SK-N-SH (cell line): Measurements from ENCODE around the gene GYS1.

Experiments
- ELF1 ChIP-seq: IDR thresholded peaks from 2 replicates; pipeline ENCODE4 v1.4.0; 2012
- EP300 ChIP-seq, 2 experiments: IDR thresholded peaks; 2 replicates each; pipeline versions ENCODE4 v1.4.0 to v1.6.1; 2012; ENCODE audit warnings: borderline replicate concordance in 1 of 2, low read depth in 1 of 2, low read length in 1 of 2
- EZH2phosphoT487 ChIP-seq: fragments of 200-600 bp; sonication (generic); IDR thresholded peaks from 2 replicates; pipeline ENCODE4 v1.6.1; 2017; ENCODE audit warnings: low read depth, mixed run types, mild to moderate bottlenecking, antibody characterized with exemption, moderate library complexity, borderline replicate concordance
- FOXM1 ChIP-seq: IDR thresholded peaks from 2 replicates; pipeline ENCODE4 v1.4.0; 2012; ENCODE audit warnings: low read depth, mild to moderate bottlenecking
- POLR2AphosphoS5 ChIP-seq: IDR thresholded peaks from 2 replicates; pipeline ENCODE4 v1.6.1; 2012; ENCODE audit warnings: low read depth, low read length
- RCOR1 ChIP-seq: fragments of 150-350 bp; IDR thresholded peaks from 2 replicates; pipeline ENCODE4 v1.6.1; 2017; ENCODE audit warnings: antibody characterized with exemption, low read length
- SIN3A ChIP-seq: IDR thresholded peaks from 2 replicates; pipeline ENCODE4 v1.6.1; 2012; ENCODE audit warnings: low read depth, mild to moderate bottlenecking, low read length, moderate library complexity, borderline replicate concordance
- TAF1 ChIP-seq: IDR thresholded peaks from 2 replicates; pipeline ENCODE4 v1.6.1; 2012; ENCODE audit warnings: low read depth, mild to moderate bottlenecking, low read length, moderate library complexity, borderline replicate concordance
- TEAD4 ChIP-seq: IDR thresholded peaks from 2 replicates; pipeline ENCODE4 v1.4.0; 2012; ENCODE audit warnings: mild to moderate bottlenecking, borderline replicate concordance; ENCODE audit not compliant: insufficient read depth
- YY1 ChIP-seq: IDR thresholded peaks from 2 replicates; pipeline ENCODE4 v1.4.0; 2012; ENCODE audit warnings: low read depth, mild to moderate bottlenecking
- TF ChIP-seq, protein P1 (sequence below): fragments of 200-600 bp; sonication (generic); IDR thresholded peaks from 2 replicates; pipeline ENCODE4 v1.6.1; 2017; ENCODE audit warnings: antibody characterized with exemption, mild to moderate bottlenecking, moderate library complexity
- TF ChIP-seq, protein P2 (sequence below): IDR thresholded peaks from 2 replicates; pipeline ENCODE4 v1.4.0; 2012; ENCODE audit warnings: low read depth

DNA sequence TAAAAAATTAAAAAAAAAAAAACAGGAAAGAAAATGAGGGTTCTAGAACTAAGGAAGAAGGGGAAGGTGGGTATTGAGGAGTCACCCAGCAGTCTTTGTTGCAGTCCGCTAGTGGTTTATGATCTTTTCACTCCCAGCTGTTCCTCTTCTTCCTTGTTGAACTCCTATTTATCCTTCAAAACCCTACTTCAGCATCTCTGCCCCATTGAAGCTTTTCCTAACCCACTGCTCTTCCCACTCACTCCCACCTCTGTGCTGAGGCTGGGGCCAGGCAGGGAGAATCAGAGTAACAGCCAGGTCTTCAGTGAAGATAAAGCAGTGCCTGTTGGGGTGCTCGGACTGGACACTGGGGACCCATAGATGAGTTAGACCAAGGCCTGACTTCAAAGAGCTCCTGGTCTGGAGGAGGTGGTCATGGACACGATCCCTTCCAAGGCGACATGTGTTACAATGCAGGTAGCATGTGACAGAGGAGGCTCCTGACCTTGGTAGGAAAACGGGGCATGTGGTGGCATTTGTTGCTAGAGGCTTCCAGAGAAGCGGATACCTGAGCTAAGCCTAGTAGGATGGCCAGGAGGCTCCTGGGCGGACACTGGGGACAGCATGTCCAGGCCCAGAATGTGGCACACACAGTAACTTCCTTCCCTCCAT lies 12.0 kb upstream of the GYS1 start:
- TF ChIP-seq, protein P1, sequence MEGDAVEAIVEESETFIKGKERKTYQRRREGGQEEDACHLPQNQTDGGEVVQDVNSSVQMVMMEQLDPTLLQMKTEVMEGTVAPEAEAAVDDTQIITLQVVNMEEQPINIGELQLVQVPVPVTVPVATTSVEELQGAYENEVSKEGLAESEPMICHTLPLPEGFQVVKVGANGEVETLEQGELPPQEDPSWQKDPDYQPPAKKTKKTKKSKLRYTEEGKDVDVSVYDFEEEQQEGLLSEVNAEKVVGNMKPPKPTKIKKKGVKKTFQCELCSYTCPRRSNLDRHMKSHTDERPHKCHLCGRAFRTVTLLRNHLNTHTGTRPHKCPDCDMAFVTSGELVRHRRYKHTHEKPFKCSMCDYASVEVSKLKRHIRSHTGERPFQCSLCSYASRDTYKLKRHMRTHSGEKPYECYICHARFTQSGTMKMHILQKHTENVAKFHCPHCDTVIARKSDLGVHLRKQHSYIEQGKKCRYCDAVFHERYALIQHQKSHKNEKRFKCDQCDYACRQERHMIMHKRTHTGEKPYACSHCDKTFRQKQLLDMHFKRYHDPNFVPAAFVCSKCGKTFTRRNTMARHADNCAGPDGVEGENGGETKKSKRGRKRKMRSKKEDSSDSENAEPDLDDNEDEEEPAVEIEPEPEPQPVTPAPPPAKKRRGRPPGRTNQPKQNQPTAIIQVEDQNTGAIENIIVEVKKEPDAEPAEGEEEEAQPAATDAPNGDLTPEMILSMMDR, result no peak
- no peak for TF ChIP-seq ELF1
- TF ChIP-seq SIN3A, result no peak
- TF ChIP-seq EZH2phosphoT487, result no peak
- no peak for TF ChIP-seq FOXM1
- TF ChIP-seq POLR2AphosphoS5, result no peak
- TF ChIP-seq EP300 (IDR thresholded peaks at IDR 0.05; ENCODE audit: borderline replicate concordance in 1 of 2, low read depth in 1 of 2, low read length in 1 of 2), result no peak
- TF ChIP-seq TAF1, result no peak
- TF ChIP-seq RCOR1, result no peak
- no peak for TF ChIP-seq YY1
- TF ChIP-seq, protein P2, sequence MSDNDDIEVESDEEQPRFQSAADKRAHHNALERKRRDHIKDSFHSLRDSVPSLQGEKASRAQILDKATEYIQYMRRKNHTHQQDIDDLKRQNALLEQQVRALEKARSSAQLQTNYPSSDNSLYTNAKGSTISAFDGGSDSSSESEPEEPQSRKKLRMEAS, result no peak
- no peak for TF ChIP-seq TEAD4
